ENCODE results near the gene HAP1. TPM values are rescaled to one million over a fixed set of nuclear protein-coding genes. Genes with fewer than 3 reads are reported as not detected.
A peak's percentile ranks its signal among the peaks of the same experiment; 100 is the strongest.

Gene HAP1
- total RNA-seq, 3 donors from 2014 or later: 0.33 to 2.2 TPM; not detected in 1

DNA sequence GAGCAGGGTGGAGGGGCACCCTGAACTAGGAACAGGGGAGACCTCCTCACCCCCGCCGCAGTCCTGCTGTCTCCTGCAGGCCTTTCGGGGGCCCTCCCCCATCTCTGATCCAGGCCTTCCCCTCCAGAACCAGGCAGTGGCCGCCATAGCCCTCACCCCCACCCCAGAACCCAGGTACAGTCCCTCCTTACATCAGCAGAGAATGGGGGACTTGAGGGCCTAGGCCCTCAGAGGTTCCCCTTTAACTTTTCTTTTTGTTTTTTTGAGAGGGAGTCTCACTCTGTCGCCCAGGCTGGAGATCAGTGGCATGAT lies 4.3 kb upstream of the HAP1 start:
- no peak for DNase-seq (ENCODE audit: low spot score in 2 of 2)
- intact Hi-C loops (cut with DNase I; ENCODE audit: low total_unique reads): loop anchor here (5.0 kb wide), 1 partner anchor 64 kb away; no protein-coding TSS in a partner anchor
- TF ChIP-seq POLR2AphosphoS5 (IDR thresholded peaks at IDR 0.05): no peak
- no peak for TF ChIP-seq CTCF (IDR thresholded peaks at IDR 0.05)
- no peak for TF ChIP-seq POLR2A (IDR thresholded peaks at IDR 0.05)
- H3K27ac ChIP-seq: no peak overlapping the region
- peaks cover 10% of the 10 kb centered on the region in 2 donors for H3K4me1 ChIP-seq
- H3K27me3 ChIP-seq: peaks cover 10 to 37% of the 10 kb centered on the region in 2 donors
- H3K36me3 ChIP-seq: no peaks in the 10 kb centered on the region
- H3K4me3 ChIP-seq: no peak overlapping the region
- no peaks in the 10 kb centered on the region for H3K9me3 ChIP-seq

GRCh38 chr17:41738077-41738800 lies 3.8 kb upstream of the HAP1 start:
- intact Hi-C loops (cut with DNase I; ENCODE audit: low total_unique reads): loop anchor here (5.0 kb wide), 1 partner anchor 64 kb away; no protein-coding TSS in a partner anchor
- no peaks in the 10 kb centered on the region for H3K9me3 ChIP-seq
- peaks cover 10% of the 10 kb centered on the region in 2 donors for H3K4me1 ChIP-seq
- DNase-seq (ENCODE audit: low spot score in 2 of 2): peak; percentile 76 to 83
- H3K36me3 ChIP-seq: no peaks in the 10 kb centered on the region
- H3K27ac ChIP-seq: no peak overlapping the region
- TF ChIP-seq CTCF (IDR thresholded peaks at IDR 0.05) (peak; percentile 95 to 99 (median 98)), POLR2A (IDR thresholded peaks at IDR 0.05) (no peak), POLR2AphosphoS5 (IDR thresholded peaks at IDR 0.05) (peak in 2 of 3 donors; percentile 45 to 55)
- peaks cover 10 to 41% of the 10 kb centered on the region in 2 donors for H3K27me3 ChIP-seq
- no peak overlapping the region for H3K4me3 ChIP-seq

DNA sequence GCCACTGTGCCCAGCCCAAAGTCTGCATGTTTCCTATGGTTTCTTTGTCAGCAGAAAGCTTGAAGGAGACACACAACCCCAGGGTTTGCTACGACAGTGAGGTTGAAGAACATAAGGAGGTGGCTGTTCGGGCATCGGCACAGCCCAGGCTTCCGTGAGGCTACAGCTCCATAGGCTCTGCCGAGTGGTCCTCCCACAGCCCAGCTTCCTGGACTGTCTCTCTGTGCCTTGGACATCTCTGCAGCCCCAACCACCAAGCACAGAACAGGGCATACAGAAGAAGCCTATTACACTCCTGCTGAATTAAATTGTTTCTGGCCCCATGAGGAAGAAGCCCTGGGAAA lies 3.2 kb upstream of the HAP1 start:
- Histone ChIP-seq H3K4me3 (no peak overlapping the region), H3K27ac (no peak overlapping the region), H3K4me1 (peaks cover 10% of the 10 kb centered on the region in 2 donors), H3K9me3 (no peaks in the 10 kb centered on the region), H3K27me3 (peaks cover 10 to 41% of the 10 kb centered on the region in 2 donors), H3K36me3 (no peaks in the 10 kb centered on the region)
- intact Hi-C loops (cut with DNase I; ENCODE audit: low total_unique reads): loop anchor here (5.0 kb wide), 1 partner anchor 65 kb away; no protein-coding TSS in a partner anchor
- TF ChIP-seq POLR2AphosphoS5 (IDR thresholded peaks at IDR 0.05): no peak
- TF ChIP-seq POLR2A (IDR thresholded peaks at IDR 0.05): no peak
- no peak for TF ChIP-seq CTCF (IDR thresholded peaks at IDR 0.05)
- DNase-seq (ENCODE audit: low spot score in 2 of 2): no peak

DNA sequence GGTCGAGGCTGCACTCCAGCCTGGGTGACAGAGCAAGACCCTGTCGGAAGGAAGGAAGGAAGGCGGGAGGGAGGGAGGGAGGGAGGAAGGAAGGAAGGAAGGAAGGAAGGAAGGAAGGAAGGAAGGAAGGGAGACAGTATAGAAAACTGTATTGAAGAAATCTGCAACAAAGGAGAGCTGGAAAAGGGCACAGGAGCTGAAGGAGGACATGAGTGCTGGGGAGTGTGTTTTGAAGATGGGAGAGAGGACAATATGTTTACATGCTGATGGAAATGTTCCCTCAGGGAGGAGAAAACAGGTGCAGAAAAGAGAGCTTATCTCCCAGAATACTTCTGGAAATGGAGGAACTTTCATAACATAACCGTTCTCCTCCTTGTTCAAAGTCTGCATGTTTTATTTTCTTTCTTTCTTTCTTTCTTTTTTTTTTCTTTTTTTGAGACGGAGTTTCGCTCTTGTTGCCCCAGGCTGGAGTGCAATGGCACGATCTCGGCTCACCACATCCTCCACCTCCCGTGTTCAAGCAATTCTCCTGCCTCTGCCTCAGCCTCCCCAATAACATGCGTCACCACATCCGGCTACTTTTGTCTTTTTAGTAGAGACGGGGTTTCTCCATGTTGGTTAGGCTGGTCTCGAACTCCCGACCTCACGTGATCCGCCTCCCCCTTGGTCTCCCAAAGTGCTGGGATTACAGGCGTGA lies 2.7 kb upstream of the HAP1 start:
- intact Hi-C loops (cut with DNase I; ENCODE audit: low total_unique reads): loop anchor here (5.0 kb wide), 1 partner anchor 65 kb away; no protein-coding TSS in a partner anchor
- no peak overlapping the region for H3K4me3 ChIP-seq
- TF ChIP-seq CTCF (IDR thresholded peaks at IDR 0.05): no peak
- no peak for TF ChIP-seq POLR2A (IDR thresholded peaks at IDR 0.05)
- no peak for TF ChIP-seq POLR2AphosphoS5 (IDR thresholded peaks at IDR 0.05)
- no peak for DNase-seq (ENCODE audit: low spot score in 2 of 2)
- no peaks in the 10 kb centered on the region for H3K9me3 ChIP-seq
- H3K4me1 ChIP-seq: peaks cover 10% of the 10 kb centered on the region in 2 donors
- H3K27me3 ChIP-seq: peaks cover 10 to 41% of the 10 kb centered on the region in 2 donors
- H3K36me3 ChIP-seq: no peaks in the 10 kb centered on the region
- no peak overlapping the region for H3K27ac ChIP-seq

GRCh38 chr17:41735744-41736143 lies 1.3 kb upstream of the HAP1 start:
- H3K4me1 ChIP-seq: peaks cover 10% of the 10 kb centered on the region in 2 donors
- peaks cover 10 to 41% of the 10 kb centered on the region in 2 donors for H3K27me3 ChIP-seq
- H3K9me3 ChIP-seq: no peaks in the 10 kb centered on the region
- H3K36me3 ChIP-seq: no peaks in the 10 kb centered on the region
- no peak overlapping the region for H3K27ac ChIP-seq
- H3K4me3 ChIP-seq: no peak overlapping the region
- intact Hi-C loops (cut with DNase I; ENCODE audit: low total_unique reads): loop anchor here (5.0 kb wide), 1 partner anchor 67 kb away; no protein-coding TSS in a partner anchor
- no peak for DNase-seq (ENCODE audit: low spot score in 2 of 2)
- no peak for TF ChIP-seq CTCF (IDR thresholded peaks at IDR 0.05)
- no peak for TF ChIP-seq POLR2AphosphoS5 (IDR thresholded peaks at IDR 0.05)
- TF ChIP-seq POLR2A (IDR thresholded peaks at IDR 0.05): no peak

Data from breast epithelium (tissue), 4 donors.